K562 (cell line): ENCODE measurements around the gene ERN1. TPM values are rescaled to one million over a fixed set of nuclear protein-coding genes. Genes with fewer than 3 reads are reported as not detected.

ENCODE experiments used
- CC2D1A ChIP-seq: fragments of 450-650 bp; IDR thresholded peaks from 2 replicates; pipeline ENCODE4 v1.6.1; 2017; ENCODE audit warnings: mild to moderate bottlenecking
- CLOCK ChIP-seq: fragments of 250-450 bp; sonication (Bioruptor Pico); IDR thresholded peaks from 2 replicates; pipeline ENCODE4 v1.4.0; 2020; ENCODE audit warnings: mild to moderate bottlenecking, moderate library complexity, borderline replicate concordance
- EWSR1 ChIP-seq: fragments of 450-650 bp; IDR thresholded peaks from 2 replicates; pipeline ENCODE4 v1.6.1; 2018; ENCODE audit warnings: borderline replicate concordance, mild to moderate bottlenecking, low read depth, moderate library complexity; ENCODE audit not compliant: partially characterized antibody
- FOS ChIP-seq: IDR thresholded peaks from 3 replicates; pipeline ENCODE4 v1.6.1; 2011; ENCODE audit not compliant: insufficient read length; ENCODE audit errors: extremely low read depth
- FOXK2 ChIP-seq, 2 experiments: fragments of 450-650 bp; IDR thresholded peaks in 1 of 2; conservative IDR thresholded peaks in 1 of 2; 2 replicates each; pipeline ENCODE4 v1.6.1; 2016; ENCODE audit warnings: low read depth in 2 of 2, mild to moderate bottlenecking in 1 of 2
- FOXM1 ChIP-seq, 2 experiments: fragments of 450-650 bp in 1 of 2; sonication (generic) in 1 of 2; formaldehyde crosslinking in 1 of 2; IDR thresholded peaks; 2 replicates each; pipeline versions ENCODE4 v1.6.1 to v1.9.0; 2017 to 2022; ENCODE audit warnings: low read depth in 2 of 2, mild to moderate bottlenecking in 2 of 2, missing genetic modification reagents in 1 of 2, moderate library complexity in 1 of 2
- FOXP1 ChIP-seq: sonication (generic); formaldehyde crosslinking; IDR thresholded peaks from 2 replicates; pipeline ENCODE4 v1.8.0; 2022; ENCODE audit warnings: mild to moderate bottlenecking, missing genetic modification reagents
- HNRNPUL1 ChIP-seq: fragments of 200-400 bp; formaldehyde crosslinking; IDR thresholded peaks from 2 replicates; pipeline ENCODE4 v1.6.1; 2017; ENCODE audit warnings: low read length
- KDM5B ChIP-seq: fragments of 200-600 bp; sonication (generic); IDR thresholded peaks from 2 replicates; pipeline ENCODE4 v1.6.1; 2012; ENCODE audit warnings: low read depth, mild to moderate bottlenecking, moderate library complexity, low read length, control low read depth, inconsistent platforms; ENCODE audit not compliant: insufficient replicate concordance
- NFATC3 ChIP-seq: fragments of 450-650 bp; IDR thresholded peaks from 2 replicates; pipeline ENCODE4 v1.6.1; 2017; ENCODE audit warnings: mild to moderate bottlenecking
- PYGO2 ChIP-seq: fragments of 450-650 bp; IDR thresholded peaks from 2 replicates; pipeline ENCODE4 v1.6.1; 2016; ENCODE audit warnings: mild to moderate bottlenecking, missing genetic modification characterization, moderate library complexity, missing compliant biosample characterization
- THAP7 ChIP-seq: fragments of 250-450 bp; sonication (Bioruptor Pico); IDR thresholded peaks from 2 replicates; pipeline ENCODE4 v1.5.0; 2021
- ZNF197 ChIP-seq: fragments of 200-800 bp; sonication (Bioruptor generic); IDR thresholded peaks from 2 replicates; pipeline ENCODE4 v1.6.1; 2016; ENCODE audit warnings: low read depth, missing genetic modification characterization, missing compliant biosample characterization
- polyA plus RNA-seq, 8 experiments: library from polyadenylated mRNA; depleted of rRNA in 4 of 8; stranded (reverse) in 5 of 8; unstranded in 3 of 8; fragments of >200 nt; fragmentation: Nextera tagmentation in 2 of 8; fragmentation: Illumina TruSeq in 1 of 8; extraction: Ambion mirVana in 2 of 8; extraction: Trizol in 1 of 8; gene quantifications; 2 replicates each; pipeline versions ENCODE4 v1.2.1 to v1.2.3, GENCODE V29; 2011 to 2014; ENCODE audit warnings: inconsistent platforms in 1 of 8, missing spikeins in 1 of 8
- total RNA-seq, 7 experiments: library from RNA; depleted of rRNA in 6 of 7; stranded (reverse); fragments of >200 nt in 6 of 7; fragmentation: Illumina TruSeq in 2 of 7; extraction: Trizol in 2 of 7; gene quantifications; 2 replicates each; pipeline versions ENCODE4 v1.2.1 to v1.2.3, GENCODE V29; 2011 to 2021; ENCODE audit warnings: low replicate concordance in 1 of 7
- TF ChIP-seq, protein P1 (sequence below): fragments of 450-650 bp; IDR thresholded peaks from 2 replicates; pipeline ENCODE4 v1.6.1; 2014; ENCODE audit warnings: low read depth, mild to moderate bottlenecking, moderate library complexity, borderline replicate concordance
- TF ChIP-seq, protein P2 (sequence below): fragments of 250-450 bp; sonication (Bioruptor Pico); IDR thresholded peaks from 2 replicates; pipeline ENCODE4 v1.4.0; 2020

Gene ERN1
- total and polyA plus RNA-seq, 9 of the 15 experiments (the other 6 are each of a cell fraction or from before 2014, with no cell fraction given) = 2.1 to 22.5 (median 7.3) TPM

DNA sequence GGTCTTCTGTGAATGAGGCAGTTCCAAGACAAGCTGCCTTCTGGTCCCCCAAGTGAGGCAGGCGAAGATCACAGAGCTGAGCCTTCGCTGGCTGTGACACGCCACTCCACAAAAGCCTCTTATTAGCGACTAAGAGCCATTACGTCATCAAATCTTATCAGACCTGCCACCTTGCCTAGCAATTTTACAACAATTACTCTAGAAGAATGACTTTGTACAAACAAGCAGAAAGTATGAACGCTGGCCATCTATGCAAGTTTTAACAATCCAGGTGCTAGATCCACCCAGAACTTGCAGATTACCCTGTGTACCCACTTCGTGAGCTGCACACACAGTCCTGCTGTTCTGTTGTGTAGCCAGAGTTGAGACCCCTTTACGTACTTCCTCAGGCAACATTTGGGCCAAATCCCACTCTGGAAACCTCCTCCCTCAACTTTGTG is 105.7 kb downstream of the ERN1 start (continued):
- TF ChIP-seq CLOCK (CRISPR knock-in tag) = no peak
- no peak for TF ChIP-seq FOS
- peak; percentile 37; the same call in 1 of the 2 replicates for TF ChIP-seq PYGO2 (tag)
- TF ChIP-seq ZNF197 (CRISPR knock-in tag) = 0 out of 2 replicates have a peak, but pooled peaks have one; percentile 55
- peak; percentile 59; the same call in 1 of the 2 replicates for TF ChIP-seq FOXM1 (IDR thresholded peaks at IDR 0.05; ENCODE audit: low read depth)
- no peak for TF ChIP-seq FOXM1 (CRISPR knock-in tag; IDR thresholded peaks at IDR 0.05; ENCODE audit: low read depth)
- TF ChIP-seq THAP7 (CRISPR knock-in tag) = no peak
- peak; percentile 69; the same call in 1 of the 2 replicates for TF ChIP-seq CC2D1A
- no peak for TF ChIP-seq NFATC3
- no peak for TF ChIP-seq FOXP1 (CRISPR knock-in tag)
- TF ChIP-seq, protein P1, sequence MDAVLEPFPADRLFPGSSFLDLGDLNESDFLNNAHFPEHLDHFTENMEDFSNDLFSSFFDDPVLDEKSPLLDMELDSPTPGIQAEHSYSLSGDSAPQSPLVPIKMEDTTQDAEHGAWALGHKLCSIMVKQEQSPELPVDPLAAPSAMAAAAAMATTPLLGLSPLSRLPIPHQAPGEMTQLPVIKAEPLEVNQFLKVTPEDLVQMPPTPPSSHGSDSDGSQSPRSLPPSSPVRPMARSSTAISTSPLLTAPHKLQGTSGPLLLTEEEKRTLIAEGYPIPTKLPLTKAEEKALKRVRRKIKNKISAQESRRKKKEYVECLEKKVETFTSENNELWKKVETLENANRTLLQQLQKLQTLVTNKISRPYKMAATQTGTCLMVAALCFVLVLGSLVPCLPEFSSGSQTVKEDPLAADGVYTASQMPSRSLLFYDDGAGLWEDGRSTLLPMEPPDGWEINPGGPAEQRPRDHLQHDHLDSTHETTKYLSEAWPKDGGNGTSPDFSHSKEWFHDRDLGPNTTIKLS = peak; percentile 62; the same call in 1 of the 2 replicates
- TF ChIP-seq, protein P2, sequence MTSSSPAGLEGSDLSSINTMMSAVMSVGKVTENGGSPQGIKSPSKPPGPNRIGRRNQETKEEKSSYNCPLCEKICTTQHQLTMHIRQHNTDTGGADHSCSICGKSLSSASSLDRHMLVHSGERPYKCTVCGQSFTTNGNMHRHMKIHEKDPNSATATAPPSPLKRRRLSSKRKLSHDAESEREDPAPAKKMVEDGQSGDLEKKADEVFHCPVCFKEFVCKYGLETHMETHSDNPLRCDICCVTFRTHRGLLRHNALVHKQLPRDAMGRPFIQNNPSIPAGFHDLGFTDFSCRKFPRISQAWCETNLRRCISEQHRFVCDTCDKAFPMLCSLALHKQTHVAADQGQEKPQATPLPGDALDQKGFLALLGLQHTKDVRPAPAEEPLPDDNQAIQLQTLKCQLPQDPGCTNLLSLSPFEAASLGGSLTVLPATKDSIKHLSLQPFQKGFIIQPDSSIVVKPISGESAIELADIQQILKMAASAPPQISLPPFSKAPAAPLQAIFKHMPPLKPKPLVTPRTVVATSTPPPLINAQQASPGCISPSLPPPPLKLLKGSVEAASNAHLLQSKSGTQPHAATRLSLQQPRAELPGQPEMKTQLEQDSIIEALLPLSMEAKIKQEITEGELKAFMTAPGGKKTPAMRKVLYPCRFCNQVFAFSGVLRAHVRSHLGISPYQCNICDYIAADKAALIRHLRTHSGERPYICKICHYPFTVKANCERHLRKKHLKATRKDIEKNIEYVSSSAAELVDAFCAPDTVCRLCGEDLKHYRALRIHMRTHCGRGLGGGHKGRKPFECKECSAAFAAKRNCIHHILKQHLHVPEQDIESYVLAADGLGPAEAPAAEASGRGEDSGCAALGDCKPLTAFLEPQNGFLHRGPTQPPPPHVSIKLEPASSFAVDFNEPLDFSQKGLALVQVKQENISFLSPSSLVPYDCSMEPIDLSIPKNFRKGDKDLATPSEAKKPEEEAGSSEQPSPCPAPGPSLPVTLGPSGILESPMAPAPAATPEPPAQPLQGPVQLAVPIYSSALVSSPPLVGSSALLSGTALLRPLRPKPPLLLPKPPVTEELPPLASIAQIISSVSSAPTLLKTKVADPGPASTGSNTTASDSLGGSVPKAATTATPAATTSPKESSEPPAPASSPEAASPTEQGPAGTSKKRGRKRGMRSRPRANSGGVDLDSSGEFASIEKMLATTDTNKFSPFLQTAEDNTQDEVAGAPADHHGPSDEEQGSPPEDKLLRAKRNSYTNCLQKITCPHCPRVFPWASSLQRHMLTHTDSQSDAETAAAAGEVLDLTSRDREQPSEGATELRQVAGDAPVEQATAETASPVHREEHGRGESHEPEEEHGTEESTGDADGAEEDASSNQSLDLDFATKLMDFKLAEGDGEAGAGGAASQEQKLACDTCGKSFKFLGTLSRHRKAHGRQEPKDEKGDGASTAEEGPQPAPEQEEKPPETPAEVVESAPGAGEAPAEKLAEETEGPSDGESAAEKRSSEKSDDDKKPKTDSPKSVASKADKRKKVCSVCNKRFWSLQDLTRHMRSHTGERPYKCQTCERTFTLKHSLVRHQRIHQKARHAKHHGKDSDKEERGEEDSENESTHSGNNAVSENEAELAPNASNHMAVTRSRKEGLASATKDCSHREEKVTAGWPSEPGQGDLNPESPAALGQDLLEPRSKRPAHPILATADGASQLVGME (CRISPR knock-in tag) = no peak
- TF ChIP-seq KDM5B = no peak
- peak; percentile 40 to 42; a peak in 2 of 4 replicates for TF ChIP-seq FOXK2 (conservative IDR thresholded peaks at IDR 0.05 in 1 of 2, IDR thresholded peaks at IDR 0.05 in 1 of 2; ENCODE audit: low read depth in 2 of 2)
- TF ChIP-seq EWSR1 = no peak
- no peak for TF ChIP-seq HNRNPUL1
